H1 (cell line): ENCODE data around the gene SP1. TPM values are rescaled to one million over a fixed set of nuclear protein-coding genes. Genes with fewer than 3 reads are reported as not detected.

Experiments used
- CTCF ChIA-PET: fragments of 300-600 bp; sonication (Branson Sonifier 250); formaldehyde crosslinking; loops from one replicate; lab custom pipeline; 2021; ENCODE audit not compliant: partially characterized antibody; lab: Charles Lee
- POLR2A ChIA-PET: fragments of 300-600 bp; sonication (Branson Sonifier 250); formaldehyde crosslinking; loops from one replicate; lab custom pipeline; 2021; ENCODE audit warnings: inconsistent platforms; ENCODE audit not compliant: partially characterized antibody; lab: Charles Lee
- DNase-seq, 2 experiments: peaks; one replicate each; pipeline versions ENCODE4 v3.0.0 to v3.0.0-alpha.2; 2010 to 2022; ENCODE audit warnings: low spot score in 2 of 2, low read depth in 1 of 2, mixed read lengths in 1 of 2
- FAIRE-seq: peaks from 2 replicates; lab custom pipeline; 2011; peaks lifted over from hg19 to GRCh38; lab: Jason Lieb, UNC
- H2AFZ ChIP-seq: 2 replicates; pipeline ENCODE4 v1.8.1; 2012; ENCODE audit warnings: low read length, inconsistent platforms
- H2AK5ac ChIP-seq: 2 replicates; pipeline ENCODE4 v1.6.1; 2013; ENCODE audit warnings: low read depth, low read length
- H2BK120ac ChIP-seq: replicated peaks from 2 replicates; pipeline ENCODE3; 2013; ENCODE audit warnings: low read depth, low read length, inconsistent platforms
- H2BK12ac ChIP-seq: 2 replicates; pipeline ENCODE4 v1.6.1; 2013; ENCODE audit warnings: low read depth, low read length
- H2BK15ac ChIP-seq: 2 replicates; pipeline ENCODE4 v1.6.1; 2013; ENCODE audit warnings: low read length
- H2BK20ac ChIP-seq: 2 replicates; pipeline ENCODE4 v1.6.1; 2013; ENCODE audit warnings: low read length
- H2BK5ac ChIP-seq: 2 replicates; pipeline ENCODE4 v1.6.1; 2013; ENCODE audit warnings: low read depth, low read length
- H3K14ac ChIP-seq: 2 replicates; pipeline ENCODE4 v1.6.1; 2013; ENCODE audit warnings: inconsistent platforms; ENCODE audit not compliant: insufficient read length
- H3K18ac ChIP-seq: 2 replicates; pipeline ENCODE4 v1.6.1; 2013; ENCODE audit warnings: low read length; ENCODE audit errors: extremely low read depth
- H3K23ac ChIP-seq: 2 replicates; pipeline ENCODE4 v1.6.1; 2013; ENCODE audit warnings: inconsistent platforms; ENCODE audit not compliant: insufficient read length
- H3K23me2 ChIP-seq: 2 replicates; pipeline ENCODE4 v1.6.1; 2013; ENCODE audit warnings: low read depth, low read length
- H3K27ac ChIP-seq: 2 replicates; pipeline ENCODE4 v1.6.1; 2011; ENCODE audit warnings: low read depth, low read length, inconsistent platforms
- H3K27me3 ChIP-seq, 4 experiments: replicated peaks in 1 of 4; 1 replicate in 1 of 4; 2 replicates in 3 of 4; pipeline versions ENCODE4 v1.6.1 to v1.8.1; 2011 to 2013; ENCODE audit warnings: low read length in 3 of 4, mild to moderate bottlenecking in 3 of 4, inconsistent platforms in 2 of 4, mixed read lengths in 2 of 4, moderate library complexity in 1 of 4; ENCODE audit not compliant: control insufficient read depth in 3 of 4, insufficient read depth in 3 of 4; ENCODE audit errors: extremely low read depth in 1 of 4
- H3K36me3 ChIP-seq, 4 experiments: 2 replicates each; pipeline versions ENCODE4 v1.6.1 to v1.8.1; 2011 to 2013; ENCODE audit warnings: mild to moderate bottlenecking in 4 of 4, low read length in 3 of 4, moderate library complexity in 2 of 4, control low read depth in 1 of 4, inconsistent platforms in 1 of 4; ENCODE audit not compliant: insufficient read depth in 4 of 4, control insufficient read depth in 2 of 4
- H3K4ac ChIP-seq: replicated peaks from 2 replicates; pipeline ENCODE3; 2013; ENCODE audit warnings: low read length, low read depth, mixed read lengths, inconsistent platforms; ENCODE audit not compliant: insufficient read length
- H3K4me1 ChIP-seq, 4 experiments: replicated peaks in 1 of 4; 1 replicate in 1 of 4; 2 replicates in 3 of 4; pipeline versions ENCODE4 v1.6.1 to v1.8.1; 2011 to 2013; ENCODE audit warnings: low read length in 3 of 4, inconsistent platforms in 2 of 4, mixed read lengths in 1 of 4; ENCODE audit not compliant: insufficient read depth in 4 of 4, control insufficient read depth in 3 of 4
- H3K4me2 ChIP-seq, 2 experiments: 2 replicates each; pipeline versions ENCODE4 v1.6.1 to v1.8.1; 2011 to 2013; ENCODE audit warnings: low read depth in 2 of 2, low read length in 2 of 2, control low read depth in 1 of 2, inconsistent platforms in 1 of 2, mild to moderate bottlenecking in 1 of 2; ENCODE audit not compliant: insufficient read depth in 1 of 2
- H3K4me3 ChIP-seq, 4 experiments: fragments of 200-600, 300-600 bp in 1 of 4; sonication (generic), shearing (Covaris generic), sonication (Bioruptor Twin) in 1 of 4; 2 replicates each; pipeline versions ENCODE4 v1.5.1 to v1.8.1; 2011 to 2016; ENCODE audit warnings: low read length in 4 of 4, low read depth in 3 of 4, control low read depth in 2 of 4, inconsistent platforms in 2 of 4, mild to moderate bottlenecking in 2 of 4, mixed read lengths in 1 of 4, moderate library complexity in 1 of 4; ENCODE audit not compliant: insufficient read depth in 2 of 4; ENCODE audit errors: extremely low read depth in 1 of 4
- H3K56ac ChIP-seq: replicated peaks from 2 replicates; pipeline ENCODE3; 2013; ENCODE audit warnings: low read depth, mild to moderate bottlenecking, mixed read lengths, low read length, inconsistent platforms; ENCODE audit not compliant: insufficient read length
- H3K79me1 ChIP-seq: 2 replicates; pipeline ENCODE4 v1.6.1; 2013; ENCODE audit warnings: low read depth, low read length, control low read depth
- H3K79me2 ChIP-seq, 2 experiments: 2 replicates each; pipeline versions ENCODE4 v1.6.1 to v1.8.1; 2012 to 2013; ENCODE audit warnings: low read length in 2 of 2, mild to moderate bottlenecking in 2 of 2, inconsistent platforms in 1 of 2; ENCODE audit not compliant: insufficient read depth in 2 of 2, control insufficient read depth in 1 of 2
- H3K9ac ChIP-seq, 4 experiments: replicated peaks in 1 of 4; 1 replicate in 1 of 4; 2 replicates in 3 of 4; pipeline versions ENCODE4 v1.6.1 to v1.8.1; 2011 to 2013; ENCODE audit warnings: low read depth in 3 of 4, low read length in 3 of 4, control low read depth in 2 of 4, mild to moderate bottlenecking in 2 of 4, moderate library complexity in 2 of 4, inconsistent platforms in 1 of 4; ENCODE audit errors: extremely low read depth in 1 of 4
- H3K9me3 ChIP-seq, 2 experiments: 2 replicates each; pipeline versions ENCODE4 v1.6.1 to v1.8.1; 2012 to 2013; ENCODE audit warnings: mild to moderate bottlenecking in 2 of 2, moderate library complexity in 2 of 2, control low read depth in 1 of 2, inconsistent platforms in 1 of 2, low read depth in 1 of 2, low read length in 1 of 2, mixed read lengths in 1 of 2; ENCODE audit not compliant: insufficient read depth in 2 of 2
- H4K20me1 ChIP-seq, 2 experiments: replicated peaks in 1 of 2; 2 replicates each; pipeline versions ENCODE3 to v1.8.1; 2011 to 2013; ENCODE audit warnings: inconsistent platforms in 2 of 2, low read length in 2 of 2, mild to moderate bottlenecking in 1 of 2; ENCODE audit not compliant: insufficient read depth in 2 of 2, control insufficient read depth in 1 of 2
- H4K5ac ChIP-seq: 2 replicates; pipeline ENCODE4 v1.6.1; 2013; ENCODE audit warnings: low read length, low read depth, mixed read lengths, inconsistent platforms; ENCODE audit not compliant: insufficient read length
- H4K8ac ChIP-seq: 2 replicates; pipeline ENCODE4 v1.8.0; 2013; ENCODE audit warnings: mild to moderate bottlenecking, moderate library complexity, low read length, inconsistent platforms; ENCODE audit not compliant: insufficient read depth; ENCODE audit errors: extremely low read depth
- H4K91ac ChIP-seq: replicated peaks from 2 replicates; pipeline ENCODE3; 2013; ENCODE audit warnings: low read length, mixed read lengths, inconsistent platforms; ENCODE audit not compliant: insufficient read length
- EGR1 ChIP-seq: IDR thresholded peaks from 2 replicates; pipeline ENCODE4 v1.6.1; 2011; ENCODE audit warnings: low read depth, low read length, borderline replicate concordance
- RAD21 ChIP-seq, 2 experiments: IDR thresholded peaks in 1 of 2; conservative IDR thresholded peaks in 1 of 2; 2 replicates each; pipeline ENCODE4 v1.6.1; 2011; ENCODE audit warnings: low read depth in 2 of 2, low read length in 2 of 2, improper control_type of control experiment in 1 of 2, inconsistent platforms in 1 of 2, mild to moderate bottlenecking in 1 of 2, moderate library complexity in 1 of 2
- SIN3A ChIP-seq, 2 experiments: IDR thresholded peaks in 1 of 2; conservative IDR thresholded peaks in 1 of 2; 2 replicates each; pipeline ENCODE4 v1.6.1; 2011 to 2012; ENCODE audit warnings: low read length in 2 of 2, improper control_type of control experiment in 1 of 2, low read depth in 1 of 2, mild to moderate bottlenecking in 1 of 2
- TCF12 ChIP-seq: IDR thresholded peaks from 2 replicates; pipeline ENCODE4 v1.6.1; 2011; ENCODE audit warnings: low read depth, mild to moderate bottlenecking, low read length
- YY1 ChIP-seq: IDR thresholded peaks from 2 replicates; pipeline ENCODE4 v1.6.1; 2011; ENCODE audit warnings: low read depth, mild to moderate bottlenecking, low read length
- WGBS, 2 experiments: shearing (Covaris generic) in 1 of 2; methylation state at CpG; one replicate each; pipeline versions ENCODE4 v1.1.6 to v1.1.7; 2013 to 2015; ENCODE audit warnings: low lambda C conversion rate in 2 of 2, mixed read lengths in 2 of 2, inconsistent platforms in 1 of 2, low coverage in 1 of 2, missing lambda C conversion rate in 1 of 2; ENCODE audit not compliant: insufficient replicate concordance in 2 of 2, insufficient coverage in 1 of 2, insufficient read length in 1 of 2; ENCODE audit errors: extremely low coverage in 1 of 2, missing lambda C conversion rate in 1 of 2; 5-methylcytosine and 5-hydroxymethylcytosine counted together
- polyA plus RNA-seq, 7 experiments: library from polyadenylated mRNA; depleted of rRNA in 3 of 7; stranded (reverse) in 5 of 7; unstranded in 2 of 7; fragments of >200 nt in 5 of 7; fragments of 200-250 nt in 2 of 7; gene quantifications; 1 replicate in 5 of 7; 2 replicates in 1 of 7; 4 replicates in 1 of 7; pipeline versions ENCODE4 v1.2.1 to v1.2.3, GENCODE V29; 2011 to 2013; ENCODE audit warnings: missing spikeins in 2 of 7, mixed read lengths in 2 of 7
- total RNA-seq: library from RNA; stranded (reverse); fragmentation: NEBNext Ultra II Directional; extraction: Animal tissue kit (Norgen Biotek cat#: 25700); gene quantifications from 2 replicates; pipeline ENCODE4 v1.2.1, GENCODE V29; 2021

SP1 gene
- total and polyA plus RNA-seq, 2 of the 8 experiments (the other 6 are each of a cell fraction or from before 2014, with no cell fraction given) = 50.7 to 75.2 TPM

GRCh38 chr12:53332744-53333143 is 47.2 kb upstream of the SP1 start:
- Histone ChIP-seq H3K36me3 (no peaks in the 10 kb centered on the region), H2AK5ac (no peak overlapping the region), H4K20me1 (no peaks in the 10 kb centered on the region), H2BK5ac (no peak overlapping the region), H2BK120ac (no peak overlapping the region), H2BK20ac (no peak overlapping the region), H3K14ac (no peak overlapping the region), H3K79me2 (no peaks in the 10 kb centered on the region), H2AFZ (no peak overlapping the region), H3K18ac (no peak overlapping the region), H4K5ac (no peak overlapping the region), H3K4me1 (peaks cover 0 to 16% (median 5%) of the 10 kb centered on the region in 4 experiments; a peak in 5 of 7 replicates), H3K27me3 (peaks cover 3 to 21% (median 17%) of the 10 kb centered on the region in 4 experiments), H3K9ac (no peak overlapping the region), H3K4me2 (no peak overlapping the region), H4K8ac (no peak overlapping the region), H4K91ac (no peak overlapping the region), H3K27ac (no peak overlapping the region), H2BK15ac (no peak overlapping the region), H3K23ac (no peak overlapping the region), H3K4me3 (no peak overlapping the region), H3K4ac (no peak overlapping the region), H3K79me1 (no peaks in the 10 kb centered on the region), H3K56ac (no peak overlapping the region), H2BK12ac (no peak overlapping the region), H3K23me2 (0 out of 2 replicates have a peak, but pooled peaks cover 4% of the 10 kb centered on the region), H3K9me3 (no peaks in the 10 kb centered on the region)
- POLR2A ChIA-PET = interaction anchor here (1.0 to 2.5 kb wide), 3 partner anchors 12 to 85 kb away, joined by 3 to 8 read pairs (median 8); no protein-coding TSS in a partner anchor
- 94% methylated on average over 10 of the region's 15 CpGs; no CpG with 5 or more reads in 1 of the 2 experiments for whole genome bisulfite sequencing, 2 experiments
- TF ChIP-seq SIN3A (conservative IDR thresholded peaks at IDR 0.05 in 1 of 2, IDR thresholded peaks at IDR 0.05 in 1 of 2; ENCODE audit: low read depth in 1 of 2, low read length in 2 of 2) = no peak
- TF ChIP-seq RAD21 (IDR thresholded peaks at IDR 0.05 in 1 of 2, conservative IDR thresholded peaks at IDR 0.05 in 1 of 2; ENCODE audit: low read depth in 2 of 2, low read length in 2 of 2) = no peak
- TF ChIP-seq EGR1 = no peak
- no peak for TF ChIP-seq YY1
- TF ChIP-seq TCF12 = no peak
- CTCF ChIA-PET = interaction anchor here (0.7 to 21.2 kb wide), 5 partner anchors 9 to 19 kb away, joined by 3 to 381 read pairs (median 9); partner anchors contain the start of gene AAAS
- DNase-seq (no peak), FAIRE-seq (no peak)
